Upper lobe of left lung (tissue), 4 donors: ENCODE measurements around the gene WRNIP1.

Experiments
- POLR2A ChIP-seq, 4 donors: fragments of 450-650 bp; IDR thresholded peaks; one replicate each; pipeline ENCODE4 v1.5.1; 2016 to 2017; ENCODE audit warnings: antibody characterized with exemption in 4 of 4, mild to moderate bottlenecking in 2 of 4
- POLR2AphosphoS5 ChIP-seq, 2 donors: sonication (generic); formaldehyde crosslinking; IDR thresholded peaks; one replicate each; pipeline ENCODE4 v1.5.1; 2017; ENCODE audit warnings: antibody characterized with exemption in 2 of 2
- TF ChIP-seq, protein P1 (sequence below), 6 experiments: fragments of 450-650 bp in 4 of 6; fragments of 200-600 bp in 2 of 6; sonication (generic) in 2 of 6; IDR thresholded peaks; one replicate each; pipeline ENCODE4 v1.5.1; 2016 to 2019; ENCODE audit warnings: antibody characterized with exemption in 6 of 6

DNA sequence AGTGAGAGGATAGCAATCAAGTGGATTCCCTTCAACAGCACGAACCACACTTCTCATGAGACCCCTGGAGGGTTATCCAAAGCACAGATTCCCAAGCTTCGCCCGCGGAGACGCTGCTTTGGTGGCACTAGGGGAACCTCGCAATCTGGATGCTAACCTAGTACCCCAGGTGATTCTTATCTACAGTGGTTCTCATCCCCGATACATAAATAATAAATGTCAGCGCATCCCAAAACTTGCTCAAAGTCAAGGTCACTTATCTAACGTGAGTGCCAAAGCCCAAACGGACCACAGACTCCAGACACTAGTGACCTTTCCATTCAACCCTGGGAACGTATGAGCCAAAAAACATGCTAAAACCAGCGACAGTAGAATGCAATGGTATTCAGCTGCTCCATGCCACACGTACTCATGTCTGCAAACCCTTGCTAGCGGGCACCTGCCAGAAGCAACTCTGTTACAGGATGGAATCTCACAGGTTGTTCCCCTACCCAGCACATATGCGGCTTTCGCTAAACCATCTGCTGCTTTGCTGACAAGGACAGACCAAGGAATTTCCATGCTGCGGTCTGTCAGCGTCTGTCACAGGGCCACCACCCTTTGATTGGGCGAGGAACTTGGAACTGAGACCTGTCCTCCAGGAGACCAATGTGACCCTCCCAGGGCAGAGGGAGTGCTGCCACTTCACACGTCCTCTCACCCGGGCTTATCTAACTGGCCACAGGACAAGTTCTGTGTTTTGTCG is 31.3 kb upstream of the WRNIP1 start:
- TF ChIP-seq, protein P1, sequence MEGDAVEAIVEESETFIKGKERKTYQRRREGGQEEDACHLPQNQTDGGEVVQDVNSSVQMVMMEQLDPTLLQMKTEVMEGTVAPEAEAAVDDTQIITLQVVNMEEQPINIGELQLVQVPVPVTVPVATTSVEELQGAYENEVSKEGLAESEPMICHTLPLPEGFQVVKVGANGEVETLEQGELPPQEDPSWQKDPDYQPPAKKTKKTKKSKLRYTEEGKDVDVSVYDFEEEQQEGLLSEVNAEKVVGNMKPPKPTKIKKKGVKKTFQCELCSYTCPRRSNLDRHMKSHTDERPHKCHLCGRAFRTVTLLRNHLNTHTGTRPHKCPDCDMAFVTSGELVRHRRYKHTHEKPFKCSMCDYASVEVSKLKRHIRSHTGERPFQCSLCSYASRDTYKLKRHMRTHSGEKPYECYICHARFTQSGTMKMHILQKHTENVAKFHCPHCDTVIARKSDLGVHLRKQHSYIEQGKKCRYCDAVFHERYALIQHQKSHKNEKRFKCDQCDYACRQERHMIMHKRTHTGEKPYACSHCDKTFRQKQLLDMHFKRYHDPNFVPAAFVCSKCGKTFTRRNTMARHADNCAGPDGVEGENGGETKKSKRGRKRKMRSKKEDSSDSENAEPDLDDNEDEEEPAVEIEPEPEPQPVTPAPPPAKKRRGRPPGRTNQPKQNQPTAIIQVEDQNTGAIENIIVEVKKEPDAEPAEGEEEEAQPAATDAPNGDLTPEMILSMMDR (IDR thresholded peaks at IDR 0.05): no peak
- no peak for TF ChIP-seq POLR2AphosphoS5 (IDR thresholded peaks at IDR 0.05)
- no peak for TF ChIP-seq POLR2A (IDR thresholded peaks at IDR 0.05)
